ENCODE measurements around the gene EXOC3L4. TPM values are rescaled to one million over a fixed set of nuclear protein-coding genes. Genes with fewer than 3 reads are reported as not detected.

EXOC3L4 gene
- total and polyA plus RNA-seq, 9 of the 15 experiments (the other 6 are each of a cell fraction or from before 2014, with no cell fraction given), result 0.10 to 6.7 (median 0.98) TPM; not detected in 1

GRCh38 chr14:103151270-103151945 is 56.9 kb downstream of the EXOC3L4 start:
- no peak overlapping the region for H2AFZ ChIP-seq (ENCODE audit: low read depth, low read length)
- in situ Hi-C loops (cut with MboI), result no loop called here
- DNase-seq (ENCODE audit: extremely low read depth in 1 of 4, low spot score in 3 of 4), result no peak
- no peak overlapping the region for H3K9ac ChIP-seq (ENCODE audit: insufficient read depth in 1 of 2, low read depth in 2 of 2, low read length in 2 of 2)
- H3K4me1 ChIP-seq (replicated peaks in 1 of 2; ENCODE audit: control insufficient read depth in 2 of 2, insufficient read depth in 2 of 2, low read length in 2 of 2), result peaks cover 0 to 6% of the 10 kb centered on the region in 2 experiments; a peak in 2 of 5 replicates
- H3K36me3 ChIP-seq (ENCODE audit: control insufficient read depth, insufficient read depth, low read length), result no peaks in the 10 kb centered on the region
- H3K4me2 ChIP-seq (ENCODE audit: insufficient read depth, low read length), result no peak overlapping the region
- intact Hi-C loops (cut with micrococcal nuclease), result no loop called here
- peaks cover 0 to 12% of the 10 kb centered on the region in 2 experiments; a peak in 3 of 5 replicates for H3K27me3 ChIP-seq (ENCODE audit: control insufficient read depth in 2 of 2, insufficient read depth in 2 of 2, low read length in 2 of 2)
- BruUV-seq (replicated peaks), result no TSS peak
- H3K79me2 ChIP-seq (ENCODE audit: control insufficient read depth, insufficient read depth, low read length), result no peaks in the 10 kb centered on the region
- 8% methylated on average over 12 of the region's 15 CpGs for WGBS (ENCODE audit: insufficient coverage, low coverage, missing lambda C conversion rate)
- H3K27ac ChIP-seq (ENCODE audit: extremely low read depth, low read depth, low read length), result no peak overlapping the region
- no peaks in the 10 kb centered on the region for H4K20me1 ChIP-seq (replicated peaks; ENCODE audit: control insufficient read depth, insufficient read depth, low read length)
- H3K4me3 ChIP-seq, result no peak overlapping the region
- FAIRE-seq, result no peak
- ChIA-PET POLR2A (no interaction called here), CTCF (ENCODE audit: low intra/inter-chr PET ratio) (no interaction called here)
- no peak for ATAC-seq
- H3K9me1 ChIP-seq (ENCODE audit: control insufficient read depth, insufficient read depth, low read length), result no peaks in the 10 kb centered on the region
- no peaks in the 10 kb centered on the region for H3K9me3 ChIP-seq (replicated peaks; ENCODE audit: control insufficient read depth, insufficient read depth, low read depth, low read length)
- TF ChIP-seq THRA (IDR thresholded peaks at IDR 0.05) (no peak), CAMTA2 (CRISPR knock-in tag; conservative IDR thresholded peaks at IDR 0.05) (no peak), ZNF212 (CRISPR knock-in tag; IDR thresholded peaks at IDR 0.05) (no peak), XRCC4 (IDR thresholded peaks at IDR 0.05; ENCODE audit: extremely low read depth, insufficient read depth, insufficient read length) (no peak), RREB1 (CRISPR knock-in tag; IDR thresholded peaks at IDR 0.05) (no peak), CREB3L1 (IDR thresholded peaks at IDR 0.05; ENCODE audit: borderline replicate concordance, low read depth) (no peak), MIER1 (IDR thresholded peaks at IDR 0.05; ENCODE audit: low read depth) (no peak), KLF16 (IDR thresholded peaks at IDR 0.05) (no peak), POLR3A (IDR thresholded peaks at IDR 0.05; ENCODE audit: borderline replicate concordance, extremely low read depth, insufficient read depth, insufficient read length) (no peak), ZNF511 (CRISPR knock-in tag; IDR thresholded peaks at IDR 0.05) (no peak), PRMT5 (CRISPR knock-in tag; IDR thresholded peaks at IDR 0.05) (no peak), RBM22 (IDR thresholded peaks at IDR 0.05; ENCODE audit: low read depth, low read length, poor library complexity, severe bottlenecking) (no peak), NR3C1 (CRISPR knock-in tag; IDR thresholded peaks at IDR 0.05) (no peak), SLC30A9 (CRISPR knock-in tag; IDR thresholded peaks at IDR 0.05) (no peak)
